Breast epithelium (tissue), 4 donors: ENCODE measurements around the gene MAPK8IP2. TPM values are rescaled to one million over a fixed set of nuclear protein-coding genes. Genes with fewer than 3 reads are reported as not detected.

ENCODE experiments used
- DNase-seq, 2 donors: peaks; one replicate each; pipeline ENCODE4 v3.0.0-alpha.2; 2019; ENCODE audit warnings: low spot score in 2 of 2
- H3K27ac ChIP-seq, 2 donors: fragments of 200-600 bp; sonication (generic) in 1 of 2; one replicate each; pipeline ENCODE4 v1.5.1; 2016 to 2019; ENCODE audit warnings: mild to moderate bottlenecking in 1 of 2
- H3K27me3 ChIP-seq, 2 donors: fragments of 200-600 bp; sonication (generic) in 1 of 2; one replicate each; pipeline versions ENCODE4 v1.5.1 to v1.6.0; 2017 to 2019; ENCODE audit warnings: control low read depth in 1 of 2, mild to moderate bottlenecking in 1 of 2
- H3K36me3 ChIP-seq: fragments of 200-600 bp; one replicate; pipeline ENCODE4 v1.5.1; 2019
- H3K4me1 ChIP-seq, 2 donors: fragments of 200-600 bp; sonication (generic); one replicate each; pipeline ENCODE4 v1.5.1; 2016 to 2019; ENCODE audit warnings: control low read depth in 1 of 2
- H3K4me3 ChIP-seq, 3 donors: fragments of 200-600 bp; sonication (generic); 1 replicate in 2 of 3; 2 replicates in 1 of 3; pipeline ENCODE4 v1.5.1; 2016 to 2019; ENCODE audit warnings: mild to moderate bottlenecking in 3 of 3, moderate library complexity in 2 of 3
- H3K9me3 ChIP-seq, 2 donors: fragments of 200-600 bp; sonication (generic) in 1 of 2; one replicate each; pipeline ENCODE4 v1.5.1; 2016 to 2019; ENCODE audit warnings: control low read depth in 1 of 2
- POLR2A ChIP-seq: fragments of 450-650 bp; IDR thresholded peaks from one replicate; pipeline ENCODE4 v1.6.1; 2016; ENCODE audit warnings: antibody characterized with exemption, mild to moderate bottlenecking, moderate library complexity
- POLR2AphosphoS5 ChIP-seq, 3 donors: sonication (generic); formaldehyde crosslinking; IDR thresholded peaks; one replicate each; pipeline ENCODE4 v1.6.1; 2017; ENCODE audit warnings: antibody characterized with exemption in 3 of 3
- intact Hi-C: fragments of 100-400 bp; cut with DNase I; formaldehyde crosslinking; loops from one replicate; pipeline ENCODE4 v1.15.1; 2023; ENCODE audit warnings: low total_unique reads
- total RNA-seq, 3 donors: library from RNA; depleted of rRNA; stranded (reverse); fragments of >200 nt; gene quantifications; one replicate each; pipeline ENCODE4 v1.1.0, GENCODE V29; 2016
- TF ChIP-seq, protein P1 (sequence below), 3 donors: fragments of 450-650 bp; IDR thresholded peaks; one replicate each; pipeline ENCODE4 v1.5.1; 2016 to 2017; ENCODE audit warnings: antibody characterized with exemption in 3 of 3, mild to moderate bottlenecking in 3 of 3, moderate library complexity in 3 of 3

MAPK8IP2 gene
- total RNA-seq, 3 donors from 2014 or later, result 1.9 to 2.2 (median 2.0) TPM

DNA sequence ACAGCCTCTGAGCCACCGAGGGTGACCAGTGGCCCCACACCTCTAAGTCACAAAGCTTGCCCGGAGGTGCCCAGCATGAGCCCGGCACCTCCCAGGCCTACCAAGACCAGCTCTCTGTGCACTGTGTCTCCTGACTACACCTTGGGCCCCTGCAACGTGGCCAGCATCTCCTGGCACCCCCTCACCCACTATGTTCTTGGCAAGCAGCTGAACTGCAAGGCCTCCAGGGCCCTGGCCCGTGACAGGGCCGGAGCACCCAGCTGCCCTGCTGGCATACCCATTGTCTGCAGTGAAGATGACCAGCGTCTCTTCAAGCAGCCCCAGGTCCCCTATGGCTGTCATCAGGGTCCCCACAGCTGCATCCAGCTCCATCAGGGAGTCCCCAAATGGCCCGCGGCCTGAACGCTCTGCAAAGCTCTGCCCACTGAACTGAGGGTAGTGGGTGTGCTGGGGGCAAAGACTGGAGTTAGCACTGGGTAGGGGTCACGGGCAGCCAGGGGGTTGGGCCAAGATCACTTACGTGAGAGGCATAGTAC lies 25.8 kb downstream of the MAPK8IP2 start:
- Histone ChIP-seq H3K4me3 (peak overlapping the region in 1 of 3 donors; percentile 83), H3K36me3 (no peaks in the 10 kb centered on the region), H3K27ac (no peak overlapping the region), H3K4me1 (peaks cover 0 to 17% of the 10 kb centered on the region in 2 donors), H3K27me3 (no peaks in the 10 kb centered on the region), H3K9me3 (no peaks in the 10 kb centered on the region)
- intact Hi-C loops, result no loop called here
- TF ChIP-seq, protein P1, sequence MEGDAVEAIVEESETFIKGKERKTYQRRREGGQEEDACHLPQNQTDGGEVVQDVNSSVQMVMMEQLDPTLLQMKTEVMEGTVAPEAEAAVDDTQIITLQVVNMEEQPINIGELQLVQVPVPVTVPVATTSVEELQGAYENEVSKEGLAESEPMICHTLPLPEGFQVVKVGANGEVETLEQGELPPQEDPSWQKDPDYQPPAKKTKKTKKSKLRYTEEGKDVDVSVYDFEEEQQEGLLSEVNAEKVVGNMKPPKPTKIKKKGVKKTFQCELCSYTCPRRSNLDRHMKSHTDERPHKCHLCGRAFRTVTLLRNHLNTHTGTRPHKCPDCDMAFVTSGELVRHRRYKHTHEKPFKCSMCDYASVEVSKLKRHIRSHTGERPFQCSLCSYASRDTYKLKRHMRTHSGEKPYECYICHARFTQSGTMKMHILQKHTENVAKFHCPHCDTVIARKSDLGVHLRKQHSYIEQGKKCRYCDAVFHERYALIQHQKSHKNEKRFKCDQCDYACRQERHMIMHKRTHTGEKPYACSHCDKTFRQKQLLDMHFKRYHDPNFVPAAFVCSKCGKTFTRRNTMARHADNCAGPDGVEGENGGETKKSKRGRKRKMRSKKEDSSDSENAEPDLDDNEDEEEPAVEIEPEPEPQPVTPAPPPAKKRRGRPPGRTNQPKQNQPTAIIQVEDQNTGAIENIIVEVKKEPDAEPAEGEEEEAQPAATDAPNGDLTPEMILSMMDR (IDR thresholded peaks at IDR 0.05), result no peak
- TF ChIP-seq POLR2A (no peak), POLR2AphosphoS5 (IDR thresholded peaks at IDR 0.05) (no peak)
- peak in 1 of 2 donors; percentile 49 for DNase-seq

DNA sequence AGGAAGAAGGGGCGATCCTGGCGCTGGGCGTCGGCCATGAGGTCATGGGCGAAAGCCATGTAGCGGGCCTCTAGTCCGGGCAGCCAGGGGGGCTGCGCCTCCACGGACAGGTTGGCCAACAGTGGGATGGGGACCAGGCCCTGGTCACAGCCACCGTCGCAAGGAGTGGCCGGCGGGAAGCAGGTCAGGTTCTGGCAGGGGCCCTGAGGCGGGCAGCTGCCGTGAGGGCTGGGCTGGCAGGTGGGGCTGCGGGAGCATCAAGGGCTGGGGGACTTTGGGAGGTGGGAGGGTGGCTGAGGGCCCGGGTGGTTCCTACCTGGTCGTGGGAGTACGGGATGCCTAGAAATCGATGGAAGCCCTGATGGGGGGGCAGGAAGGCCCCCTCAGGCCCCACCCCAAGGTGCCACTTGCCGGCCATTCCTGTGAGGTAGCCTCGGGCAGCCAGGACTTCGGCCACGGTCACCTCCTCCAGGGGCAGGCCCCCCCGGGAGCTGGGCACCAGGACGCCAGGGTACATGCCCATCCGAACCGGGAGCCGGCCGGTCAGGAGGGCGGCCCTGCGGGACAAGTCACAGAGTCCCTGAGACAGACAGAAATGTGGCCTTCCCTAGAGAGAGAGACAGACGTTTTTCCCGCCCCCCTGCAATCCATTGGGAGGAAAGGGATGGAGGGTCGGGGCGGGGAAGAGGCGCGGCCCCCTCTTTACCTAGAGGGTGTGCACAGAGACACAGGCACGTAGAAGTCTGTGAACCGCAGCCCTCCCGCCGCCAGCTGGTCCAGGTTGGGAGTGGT lies 26.5 kb downstream of the MAPK8IP2 start:
- H3K27ac ChIP-seq, result peak overlapping the region; percentile 81 to 88
- peak in 1 of 2 donors; percentile 53 for DNase-seq
- H3K27me3 ChIP-seq, result no peaks in the 10 kb centered on the region
- H3K9me3 ChIP-seq, result no peaks in the 10 kb centered on the region
- H3K36me3 ChIP-seq, result no peaks in the 10 kb centered on the region
- peaks cover 0 to 13% of the 10 kb centered on the region in 2 donors for H3K4me1 ChIP-seq
- TF ChIP-seq, protein P1 (IDR thresholded peaks at IDR 0.05), result no peak
- TF ChIP-seq POLR2A, result no peak
- no peak for TF ChIP-seq POLR2AphosphoS5 (IDR thresholded peaks at IDR 0.05)
- H3K4me3 ChIP-seq, result peak overlapping the region; percentile 70 to 83 (median 73)
- intact Hi-C loops, result no loop called here

- H3K4me1 ChIP-seq, result peaks cover 0 to 13% of the 10 kb centered on the region in 2 donors
- intact Hi-C loops, result no loop called here
- DNase-seq, result peak; percentile 77 to 86
- H3K9me3 ChIP-seq, result no peaks in the 10 kb centered on the region
- peak within 1 kb of the TSS; percentile 70 to 83 (median 73) for H3K4me3 ChIP-seq
- no peaks in the 10 kb centered on the region for H3K36me3 ChIP-seq
- TF ChIP-seq POLR2AphosphoS5 (IDR thresholded peaks at IDR 0.05), result no peak
- TF ChIP-seq, protein P1 (IDR thresholded peaks at IDR 0.05), result no peak
- no peak for TF ChIP-seq POLR2A
- H3K27ac ChIP-seq, result peak within 1 kb of the TSS; percentile 81 to 88
- H3K27me3 ChIP-seq, result no peaks in the 10 kb centered on the region
Observed at GRCh38 chr22:50627642-50628542, 27.3 kb downstream of the MAPK8IP2 start, which contains the start of gene ARSA. Gene ARSA (minus strand): TSS chr22:50628152. CDS start chr22:50627779, 373 bp downstream.

DNA sequence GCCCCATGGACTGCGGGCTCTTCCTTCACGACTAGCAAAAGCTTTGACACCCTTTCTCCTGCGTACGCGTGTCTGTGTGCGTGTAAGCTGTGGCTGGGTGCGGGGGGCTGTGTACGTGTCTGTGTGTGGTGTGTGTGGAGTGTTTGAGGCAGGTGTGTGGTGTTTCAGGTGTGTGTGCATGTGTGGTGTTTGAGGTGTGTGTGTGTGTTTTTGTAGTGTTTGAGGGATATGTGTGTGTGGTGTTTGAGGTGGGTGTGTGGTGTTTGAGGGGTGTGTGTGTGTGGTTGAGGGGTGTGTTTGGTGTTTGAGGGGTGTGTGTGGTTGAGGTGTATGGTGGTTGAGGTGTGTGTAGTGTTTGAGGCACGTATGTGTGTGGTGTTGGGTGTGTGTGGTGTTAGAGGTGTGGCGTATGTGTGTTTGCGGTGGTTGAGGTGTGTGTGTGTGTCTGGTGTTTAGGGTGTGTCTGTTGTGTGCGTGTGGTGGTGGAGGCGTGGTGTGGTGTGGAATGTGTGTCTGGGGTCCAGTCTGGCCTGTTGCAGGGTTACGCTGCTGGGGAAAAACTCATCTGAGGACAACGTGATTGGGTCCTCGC lies 28.0 kb downstream of the MAPK8IP2 start:
- H3K27me3 ChIP-seq, result no peaks in the 10 kb centered on the region
- TF ChIP-seq POLR2A (no peak), POLR2AphosphoS5 (IDR thresholded peaks at IDR 0.05) (no peak)
- TF ChIP-seq, protein P1 (IDR thresholded peaks at IDR 0.05), result no peak
- peak overlapping the region; percentile 70 to 83 (median 73) for H3K4me3 ChIP-seq
- no peaks in the 10 kb centered on the region for H3K9me3 ChIP-seq
- intact Hi-C loops, result no loop called here
- peaks cover 0 to 13% of the 10 kb centered on the region in 2 donors for H3K4me1 ChIP-seq
- no peaks in the 10 kb centered on the region for H3K36me3 ChIP-seq
- peak overlapping the region; percentile 78 to 81 for H3K27ac ChIP-seq
- no peak for DNase-seq
